Measurements from ENCODE around the gene KCNIP4. TPM values are rescaled to one million over a fixed set of nuclear protein-coding genes. Genes with fewer than 3 reads are reported as not detected.

KCNIP4 gene
- total and polyA plus RNA-seq, 2 of the 8 experiments (the other 6 are each of a cell fraction or from before 2014, with no cell fraction given) = 0.06 TPM; not detected in 1

DNA sequence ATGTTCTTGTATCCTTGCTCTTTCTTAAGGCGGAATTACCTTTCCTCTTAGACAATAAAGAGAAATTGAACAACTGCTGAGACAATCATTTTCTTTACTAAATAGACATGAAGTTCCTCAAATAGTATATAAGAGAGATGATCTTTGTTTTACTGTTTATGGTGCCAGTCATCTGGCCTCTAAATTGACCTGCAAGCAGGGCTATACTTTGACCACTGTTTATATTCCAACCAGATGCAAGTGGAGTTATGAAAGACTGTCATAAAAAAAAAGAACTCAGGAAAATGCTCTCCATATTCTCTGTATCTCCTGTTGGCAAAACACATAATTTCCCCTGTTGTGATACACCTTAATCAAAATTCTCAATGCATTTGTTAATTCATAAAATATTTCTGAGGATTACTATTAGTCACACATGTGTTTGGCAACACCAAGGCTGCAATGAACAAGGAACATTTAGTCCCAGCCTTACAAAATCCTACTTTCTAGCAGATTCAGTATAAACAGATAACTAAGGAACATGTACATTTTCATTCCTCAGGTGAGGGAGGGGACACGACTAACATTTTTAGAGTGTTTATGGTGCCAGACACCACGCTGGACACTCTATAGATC lies 562.3 kb downstream of the KCNIP4 start:
- Histone ChIP-seq H3K79me1 (ENCODE audit: low read depth, low read length) (no peaks in the 10 kb centered on the region), H2AK5ac (ENCODE audit: low read depth, low read length) (no peak overlapping the region), H3K4me2 (ENCODE audit: insufficient read depth in 1 of 2, low read depth in 2 of 2, low read length in 2 of 2) (no peak overlapping the region), H2BK12ac (ENCODE audit: low read depth, low read length) (no peak overlapping the region), H2AFZ (ENCODE audit: low read length) (no peak overlapping the region), H3K4me1 (replicated peaks in 1 of 4; ENCODE audit: control insufficient read depth in 3 of 4, insufficient read depth in 4 of 4, low read length in 3 of 4) (no peaks in the 10 kb centered on the region), H3K14ac (ENCODE audit: insufficient read length) (no peak overlapping the region), H3K36me3 (ENCODE audit: control insufficient read depth in 2 of 4, insufficient read depth in 4 of 4, low read length in 3 of 4) (no peaks in the 10 kb centered on the region), H2BK120ac (replicated peaks; ENCODE audit: low read depth, low read length) (no peak overlapping the region), H3K27ac (ENCODE audit: low read depth, low read length) (no peak overlapping the region), H4K20me1 (replicated peaks in 1 of 2; ENCODE audit: control insufficient read depth in 1 of 2, insufficient read depth in 2 of 2, low read length in 2 of 2) (no peaks in the 10 kb centered on the region), H3K56ac (replicated peaks; ENCODE audit: insufficient read length, low read depth, low read length) (no peak overlapping the region), H2BK5ac (ENCODE audit: low read depth, low read length) (no peak overlapping the region), H2BK20ac (ENCODE audit: low read length) (no peak overlapping the region), H3K9me3 (ENCODE audit: insufficient read depth in 2 of 2, low read depth in 1 of 2, low read length in 1 of 2) (no peaks in the 10 kb centered on the region), H4K8ac (ENCODE audit: extremely low read depth, insufficient read depth, low read length) (no peak overlapping the region), H4K91ac (replicated peaks; ENCODE audit: insufficient read length, low read length) (no peak overlapping the region), H3K18ac (ENCODE audit: extremely low read depth, low read length) (no peak overlapping the region), H4K5ac (ENCODE audit: insufficient read length, low read depth, low read length) (no peak overlapping the region), H3K4me3 (ENCODE audit: extremely low read depth in 1 of 4, insufficient read depth in 2 of 4, low read depth in 3 of 4, low read length in 4 of 4) (no peak overlapping the region), H3K23ac (ENCODE audit: insufficient read length) (no peak overlapping the region), H2BK15ac (ENCODE audit: low read length) (no peak overlapping the region), H3K79me2 (ENCODE audit: control insufficient read depth in 1 of 2, insufficient read depth in 2 of 2, low read length in 2 of 2) (no peaks in the 10 kb centered on the region), H3K23me2 (ENCODE audit: low read depth, low read length) (no peaks in the 10 kb centered on the region), H3K27me3 (replicated peaks in 1 of 4; ENCODE audit: control insufficient read depth in 3 of 4, extremely low read depth in 1 of 4, insufficient read depth in 3 of 4, low read length in 3 of 4) (no peaks in the 10 kb centered on the region), H3K4ac (replicated peaks; ENCODE audit: insufficient read length, low read depth, low read length) (no peak overlapping the region), H3K9ac (replicated peaks in 1 of 4; ENCODE audit: extremely low read depth in 1 of 4, low read depth in 3 of 4, low read length in 3 of 4) (no peak overlapping the region)
- no peak for DNase-seq (ENCODE audit: low read depth in 1 of 2, low spot score in 2 of 2)
- 88% methylated on average over 3 of the region's 3 CpGs; no CpG with 5 or more reads in 1 of the 2 experiments for WGBS, 2 experiments (ENCODE audit: extremely low coverage in 1 of 2, insufficient coverage in 1 of 2, insufficient read length in 1 of 2, insufficient replicate concordance in 2 of 2, low coverage in 1 of 2, low lambda C conversion rate in 2 of 2, missing lambda C conversion rate in 1 of 2)
- POLR2A ChIA-PET (ENCODE audit: partially characterized antibody) = no interaction called here
- no peak for FAIRE-seq
- CTCF ChIA-PET (ENCODE audit: partially characterized antibody) = no interaction called here

All from H1 (cell line).